ENCODE data around the gene CAMTA1.

DNA sequence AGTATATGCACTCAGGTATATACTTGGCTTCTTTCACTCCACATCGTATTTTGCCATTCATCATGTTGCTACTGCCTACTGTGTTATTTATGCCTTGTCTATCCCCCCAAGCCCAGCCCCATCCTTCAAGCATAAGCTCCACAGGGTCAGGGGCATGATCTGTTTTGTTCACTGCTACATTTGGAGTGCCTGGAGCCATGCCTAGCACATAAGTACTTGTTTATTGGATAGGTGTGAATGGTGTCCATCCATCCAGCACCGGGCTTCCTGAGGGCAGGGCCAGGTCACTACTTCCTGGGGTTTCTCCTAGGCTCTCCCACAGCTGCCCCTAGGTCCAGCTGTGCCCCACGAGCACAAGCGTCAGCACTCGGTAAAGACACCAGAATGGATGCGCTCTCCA is 696.8 kb downstream of the CAMTA1 start:
- TF ChIP-seq CTCF (IDR thresholded peaks at IDR 0.05; ENCODE audit: insufficient read depth, low read length, poor library complexity, severe bottlenecking) (no peak), EZH2phosphoT487 (conservative IDR thresholded peaks at IDR 0.05; ENCODE audit: low read length) (no peak)

All from SU-DHL-6 (cell line).